HepG2 (cell line): Measurements from ENCODE around the gene CAPN11. TPM values are rescaled to one million over a fixed set of nuclear protein-coding genes. Genes with fewer than 3 reads are reported as not detected.

Source experiments
- HOXA5 ChIP-seq: sonication (generic); formaldehyde crosslinking; IDR thresholded peaks from 2 replicates; pipeline ENCODE4 v1.4.0; 2020; ENCODE audit warnings: missing genetic modification reagents
- NFYC ChIP-seq: IDR thresholded peaks from 2 replicates; pipeline ENCODE4 v1.6.1; 2016; ENCODE audit warnings: missing genetic modification reagents, missing compliant biosample characterization
- PRDM4 ChIP-seq: sonication (generic); formaldehyde crosslinking; IDR thresholded peaks from 2 replicates; pipeline ENCODE4 v1.9.0; 2021; ENCODE audit warnings: missing genetic modification reagents, borderline replicate concordance
- REL ChIP-seq: sonication (generic); formaldehyde crosslinking; conservative IDR thresholded peaks from 2 replicates; pipeline ENCODE4 v1.8.0; 2022; ENCODE audit warnings: mild to moderate bottlenecking, missing genetic modification reagents, moderate library complexity
- SMAD3 ChIP-seq: sonication (generic); formaldehyde crosslinking; IDR thresholded peaks from 2 replicates; pipeline ENCODE4 v1.4.0; 2020; ENCODE audit warnings: missing genetic modification reagents
- ZGPAT ChIP-seq: IDR thresholded peaks from 2 replicates; pipeline ENCODE4 v1.6.1; 2016; ENCODE audit warnings: mild to moderate bottlenecking
- ZNF296 ChIP-seq: sonication (generic); formaldehyde crosslinking; conservative IDR thresholded peaks from 2 replicates; pipeline ENCODE4 v1.5.0; 2020; ENCODE audit warnings: mild to moderate bottlenecking, missing genetic modification reagents
- ZNF382 ChIP-seq: sonication (generic); formaldehyde crosslinking; IDR thresholded peaks from 2 replicates; pipeline ENCODE4 v1.5.0; 2020; ENCODE audit warnings: missing genetic modification reagents, mild to moderate bottlenecking, borderline replicate concordance
- ZNF687 ChIP-seq: sonication (generic); formaldehyde crosslinking; IDR thresholded peaks from 2 replicates; pipeline ENCODE4 v1.5.1; 2020; ENCODE audit warnings: mild to moderate bottlenecking, missing genetic modification reagents, moderate library complexity
- ZNF720 ChIP-seq: sonication (generic); formaldehyde crosslinking; IDR thresholded peaks from 2 replicates; pipeline ENCODE4 v1.4.0; 2020; ENCODE audit warnings: missing genetic modification reagents
- ZNF740 ChIP-seq: sonication (generic); formaldehyde crosslinking; IDR thresholded peaks from 2 replicates; pipeline ENCODE4 v1.4.0; 2020; ENCODE audit warnings: missing genetic modification reagents
- polyA plus RNA-seq, 8 experiments: library from polyadenylated mRNA; depleted of rRNA in 3 of 8; stranded (reverse) in 7 of 8; unstranded in 1 of 8; fragments of >200 nt; fragmentation: Illumina TruSeq in 4 of 8; extraction: Trizol in 4 of 8; gene quantifications; 2 replicates each; pipeline versions ENCODE4 v1.2.1 to v1.2.3, GENCODE V29; 2011 to 2016; ENCODE audit warnings: low read depth in 4 of 8, missing spikeins in 1 of 8, mixed read lengths in 1 of 8; ENCODE audit not compliant: insufficient read depth in 1 of 8
- total RNA-seq, 5 experiments: library from RNA; depleted of rRNA; stranded (reverse); fragments of >200 nt; fragmentation: Illumina TruSeq; extraction: Trizol; gene quantifications; 2 replicates each; pipeline ENCODE4 v1.2.3, GENCODE V29; 2016; ENCODE audit warnings: low read depth in 1 of 5

The CAPN11 gene
- total and polyA plus RNA-seq, 2 of the 13 experiments (the other 11 are each of a cell fraction or from before 2014, with no cell fraction given) = 0.07 to 0.11 TPM

- peak; percentile 87 for TF ChIP-seq ZNF687
- peak; percentile 67; the same call in 1 of the 2 replicates for TF ChIP-seq ZGPAT (CRISPR knock-in tag)
- no peak for TF ChIP-seq ZNF382
- no peak for TF ChIP-seq NFYC
- 0 out of 2 replicates have a peak, but pooled peaks have one; percentile 34 for TF ChIP-seq ZNF296 (CRISPR knock-in tag)
- TF ChIP-seq ZNF720 (CRISPR knock-in tag) = no peak
- TF ChIP-seq SMAD3 (CRISPR knock-in tag) = no peak
- peak; percentile 50; the same call in 1 of the 2 replicates for TF ChIP-seq ZNF740 (CRISPR knock-in tag)
- TF ChIP-seq REL (CRISPR knock-in tag) = peak; percentile 70
- TF ChIP-seq HOXA5 (CRISPR knock-in tag) = no peak; the same call in 1 of the 2 replicates
- no peak for TF ChIP-seq PRDM4
Observed at GRCh38 chr6:44128020-44128917, 30.4 kb upstream of the CAPN11 start (continued).
